Body of pancreas (tissue), 4 donors: Measurements from ENCODE around the gene ROMO1. TPM values are rescaled to one million over a fixed set of nuclear protein-coding genes. Genes with fewer than 3 reads are reported as not detected.
A peak's percentile ranks its signal among the peaks of the same experiment; 100 is the strongest.

Experiments
- ATAC-seq: fragments of 150-250 bp; one replicate; pipeline ENCODE4 v1.9.1; 2016
- DNase-seq, 4 donors: peaks; one replicate each; pipeline ENCODE4 v3.0.0-alpha.2; 2019
- H3K27ac ChIP-seq, 4 donors: fragments of 200-600 bp; sonication (generic); 1 replicate in 3 of 4; 2 replicates in 1 of 4; pipeline versions ENCODE4 v1.5.1 to v1.6.1; 2016 to 2019; ENCODE audit warnings: mild to moderate bottlenecking in 1 of 4, mixed read lengths in 1 of 4, moderate library complexity in 1 of 4
- H3K27me3 ChIP-seq, 2 donors: fragments of 200-600 bp; sonication (generic); one replicate each; pipeline ENCODE4 v1.6.0; 2016; ENCODE audit warnings: mild to moderate bottlenecking in 1 of 2
- H3K36me3 ChIP-seq, 2 donors: fragments of 200-600 bp; sonication (generic); replicated peaks in 1 of 2; 2 replicates each; pipeline ENCODE4 v1.5.1; 2016; ENCODE audit warnings: low read depth in 2 of 2; ENCODE audit not compliant: insufficient read depth in 1 of 2
- H3K4me1 ChIP-seq: fragments of 200-600 bp; sonication (generic); one replicate; pipeline ENCODE4 v1.6.0; 2016
- H3K4me3 ChIP-seq, 2 donors: fragments of 200-600 bp; sonication (generic); 1 replicate in 1 of 2; 2 replicates in 1 of 2; pipeline ENCODE4 v1.5.1; 2016 to 2019
- H3K9me3 ChIP-seq, 3 donors: fragments of 200-600 bp; sonication (generic); 1 replicate in 2 of 3; 2 replicates in 1 of 3; pipeline ENCODE4 v1.5.1; 2016
- POLR2A ChIP-seq, 3 donors: fragments of 450-650 bp; IDR thresholded peaks; one replicate each; pipeline ENCODE4 v1.6.1; 2016; ENCODE audit warnings: antibody characterized with exemption in 3 of 3, mild to moderate bottlenecking in 2 of 3
- WGBS, 2 donors: methylation state at CpG; one replicate each; pipeline ENCODE4 v1.1.5; 2017; 5-methylcytosine and 5-hydroxymethylcytosine counted together
- intact Hi-C: fragments of 100-400 bp; cut with DNase I; formaldehyde crosslinking; loops from one replicate; pipeline ENCODE4 v1.15.1; 2023
- total RNA-seq, 2 donors: library from RNA; depleted of rRNA; stranded (reverse); fragments of >200 nt; gene quantifications; one replicate each; pipeline ENCODE4 v1.1.0, GENCODE V29; 2016
- TF ChIP-seq, protein P1 (sequence below), 7 experiments: fragments of 450-650 bp in 4 of 7; fragments of 200-600 bp in 3 of 7; sonication (generic) in 3 of 7; IDR thresholded peaks; one replicate each; pipeline ENCODE4 v1.5.1; 2016 to 2019; ENCODE audit warnings: antibody characterized with exemption in 7 of 7

ROMO1 gene
- total RNA-seq = 100 to 1,000 TPM in 1 of 2 donors, 10 to 100 TPM in 1; 55.0 to 192 TPM

- peak; percentile 90 for ATAC-seq
- DNase-seq = peak; percentile 80 to 85 (median 83)
- intact Hi-C loops = loop anchor here (10.0 kb wide), 1 partner anchor 95 kb away; no protein-coding TSS in a partner anchor
- WGBS, 2 donors = 0% methylated on average over 14 to 77 of the region's 81 CpGs
- TF ChIP-seq POLR2A (IDR thresholded peaks at IDR 0.05) = peak; percentile 35 to 77 (median 72)
- TF ChIP-seq, protein P1, sequence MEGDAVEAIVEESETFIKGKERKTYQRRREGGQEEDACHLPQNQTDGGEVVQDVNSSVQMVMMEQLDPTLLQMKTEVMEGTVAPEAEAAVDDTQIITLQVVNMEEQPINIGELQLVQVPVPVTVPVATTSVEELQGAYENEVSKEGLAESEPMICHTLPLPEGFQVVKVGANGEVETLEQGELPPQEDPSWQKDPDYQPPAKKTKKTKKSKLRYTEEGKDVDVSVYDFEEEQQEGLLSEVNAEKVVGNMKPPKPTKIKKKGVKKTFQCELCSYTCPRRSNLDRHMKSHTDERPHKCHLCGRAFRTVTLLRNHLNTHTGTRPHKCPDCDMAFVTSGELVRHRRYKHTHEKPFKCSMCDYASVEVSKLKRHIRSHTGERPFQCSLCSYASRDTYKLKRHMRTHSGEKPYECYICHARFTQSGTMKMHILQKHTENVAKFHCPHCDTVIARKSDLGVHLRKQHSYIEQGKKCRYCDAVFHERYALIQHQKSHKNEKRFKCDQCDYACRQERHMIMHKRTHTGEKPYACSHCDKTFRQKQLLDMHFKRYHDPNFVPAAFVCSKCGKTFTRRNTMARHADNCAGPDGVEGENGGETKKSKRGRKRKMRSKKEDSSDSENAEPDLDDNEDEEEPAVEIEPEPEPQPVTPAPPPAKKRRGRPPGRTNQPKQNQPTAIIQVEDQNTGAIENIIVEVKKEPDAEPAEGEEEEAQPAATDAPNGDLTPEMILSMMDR (IDR thresholded peaks at IDR 0.05) = peak in 3 of 7 experiments; percentile 10 to 42 (median 30)
- H3K9me3 ChIP-seq = no peaks in the 10 kb centered on the region
- no peaks in the 10 kb centered on the region for H3K27me3 ChIP-seq
- peak within 1 kb of the TSS; percentile 67 to 88 for H3K4me3 ChIP-seq
- H3K36me3 ChIP-seq = peaks cover 8 to 11% of the 10 kb centered on the region in 2 donors
- peaks cover 21% of the 10 kb centered on the region for H3K4me1 ChIP-seq
- peak within 1 kb of the TSS; percentile 64 to 92 (median 83) for H3K27ac ChIP-seq
These were observed at the start of gene ROMO1, which contains the start of gene NFS1 for GRCh38 chr20:35699127-35699956. Gene ROMO1 (plus strand): TSS chr20:35699405. CDS start chr20:35699633, 228 bp downstream. Gene NFS1 (minus strand): TSS chr20:35699352. CDS start chr20:35699288, 64 bp downstream.

GRCh38 chr20:35650632-35651031 is 48.6 kb upstream of the ROMO1 start:
- 61 to 72% methylated on average over 3 of the region's 3 CpGs for WGBS, 2 donors
- no peak overlapping the region for H3K27ac ChIP-seq
- no peaks in the 10 kb centered on the region for H3K27me3 ChIP-seq
- H3K9me3 ChIP-seq = no peaks in the 10 kb centered on the region
- H3K4me3 ChIP-seq = no peak overlapping the region
- DNase-seq = no peak
- peaks cover 0 to 14% of the 10 kb centered on the region in 2 donors for H3K36me3 ChIP-seq
- intact Hi-C loops = no loop called here
- TF ChIP-seq, protein P1 (IDR thresholded peaks at IDR 0.05) = no peak
- no peak for TF ChIP-seq POLR2A (IDR thresholded peaks at IDR 0.05)
- peaks cover 5% of the 10 kb centered on the region for H3K4me1 ChIP-seq
- ATAC-seq = no peak

- Histone ChIP-seq H3K4me3 (no peak overlapping the region), H3K36me3 (peaks cover 0 to 14% of the 10 kb centered on the region in 2 donors), H3K9me3 (no peaks in the 10 kb centered on the region), H3K4me1 (peaks cover 6% of the 10 kb centered on the region), H3K27me3 (no peaks in the 10 kb centered on the region), H3K27ac (no peak overlapping the region)
- TF ChIP-seq, protein P1 (IDR thresholded peaks at IDR 0.05) = no peak
- TF ChIP-seq POLR2A (IDR thresholded peaks at IDR 0.05) = no peak
- DNase-seq (no peak), ATAC-seq (no peak)
- intact Hi-C loops = no loop called here
These were observed 47.2 kb upstream of the ROMO1 start for GRCh38 chr20:35651958-35652357.

- no peak for TF ChIP-seq POLR2A (IDR thresholded peaks at IDR 0.05)
- TF ChIP-seq, protein P1 (IDR thresholded peaks at IDR 0.05) = no peak
- no peak for ATAC-seq
- DNase-seq = no peak
- WGBS, 2 donors = 95% methylated on average over 8 to 13 of the region's 13 CpGs
- Histone ChIP-seq H3K27me3 (no peaks in the 10 kb centered on the region), H3K9me3 (no peaks in the 10 kb centered on the region), H3K36me3 (peaks cover 0 to 14% of the 10 kb centered on the region in 2 donors), H3K4me3 (no peak overlapping the region), H3K4me1 (peaks cover 14% of the 10 kb centered on the region), H3K27ac (no peak overlapping the region)
- intact Hi-C loops = no loop called here
These were observed 46.4 kb upstream of the ROMO1 start for GRCh38 chr20:35652641-35653429.
